ENCODE results near the gene DLK2. TPM values are rescaled to one million over a fixed set of nuclear protein-coding genes. Genes with fewer than 3 reads are reported as not detected.

DLK2 gene
- total RNA-seq, 1 experiment from 2014 or later, result 1.6 TPM

DNA sequence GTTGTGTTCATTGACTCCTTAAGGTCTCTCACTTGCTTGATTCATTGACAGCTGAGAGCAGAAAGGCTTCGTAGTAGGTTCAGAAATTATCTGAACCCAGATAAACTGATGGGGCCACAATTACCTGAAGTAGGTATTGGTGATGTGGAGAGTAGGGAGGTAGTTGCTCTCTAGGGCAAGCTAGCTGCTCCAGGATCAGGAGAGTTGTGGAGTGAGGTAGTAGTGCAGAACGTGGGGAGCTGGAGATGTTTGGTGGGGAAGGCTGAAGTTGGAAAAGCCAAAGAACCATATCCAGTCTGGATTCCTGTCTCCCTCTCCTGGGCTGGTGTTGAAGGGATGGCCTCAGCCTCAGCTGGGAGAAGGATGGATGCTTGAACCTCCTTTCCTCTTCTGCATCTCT lies 37.9 kb upstream of the DLK2 start:
- RAD21 ChIA-PET (ENCODE audit: low non-redundant PET in 1 of 2, low total read pairs in 2 of 2, uncharacterized antibody in 2 of 2, unreplicated experiment in 2 of 2), result no interaction called here
- peaks cover 52% of the 10 kb centered on the region for H3K79me2 ChIP-seq (ENCODE audit: insufficient read depth, low read length)
- no peak overlapping the region for H3K4me2 ChIP-seq (ENCODE audit: low read length)
- no peaks in the 10 kb centered on the region for H3K9me3 ChIP-seq (ENCODE audit: control insufficient read depth in 1 of 2, insufficient read depth in 1 of 2, low read depth in 1 of 2, low read length in 2 of 2)
- no TSS peak for BruUV-seq (replicated peaks)
- ATAC-seq (no peak), DNase-seq (ENCODE audit: low read depth, low spot score) (no peak)
- H3K27ac ChIP-seq (ENCODE audit: low read depth, low read length), result no peak overlapping the region
- no peak overlapping the region for H3K9ac ChIP-seq (ENCODE audit: low read length)
- intact Hi-C loops (cut with micrococcal nuclease), result no loop called here
- H3K9me2 ChIP-seq (ENCODE audit: insufficient read depth), result no peaks in the 10 kb centered on the region
- TF ChIP-seq EGR1 (IDR thresholded peaks at IDR 0.05; ENCODE audit: low read depth) (no peak), RAD21 (IDR thresholded peaks at IDR 0.05; ENCODE audit: low read depth) (no peak), SIN3A (IDR thresholded peaks at IDR 0.05; ENCODE audit: low read depth) (no peak), POLR2A (IDR thresholded peaks at IDR 0.05; ENCODE audit: borderline replicate concordance, extremely low read depth, insufficient read depth, insufficient read length) (no peak), YY1 (IDR thresholded peaks at IDR 0.05; ENCODE audit: extremely low read depth, insufficient replicate concordance, low read depth, low read length) (no peak), JUND (IDR thresholded peaks at IDR 0.05) (no peak), CEBPB (IDR thresholded peaks at IDR 0.05; ENCODE audit: low read depth) (no peak), CBX3 (IDR thresholded peaks at IDR 0.05; ENCODE audit: low read depth) (no peak), EZH2phosphoT487 (IDR thresholded peaks at IDR 0.05; ENCODE audit: borderline replicate concordance) (no peak), POLR2AphosphoS5 (IDR thresholded peaks at IDR 0.05; ENCODE audit: low read depth, low read length) (no peak), TCF7L2 (IDR thresholded peaks at IDR 0.05; ENCODE audit: borderline replicate concordance, extremely low read depth, insufficient read depth, insufficient read length) (no peak), FOSL1 (IDR thresholded peaks at IDR 0.05; ENCODE audit: low read depth) (no peak), ZFX (IDR thresholded peaks at IDR 0.05) (no peak), ELF1 (IDR thresholded peaks at IDR 0.05; ENCODE audit: borderline replicate concordance, low read depth) (no peak), SRF (IDR thresholded peaks at IDR 0.05; ENCODE audit: low read depth) (no peak)
- TF ChIP-seq, protein P1, sequence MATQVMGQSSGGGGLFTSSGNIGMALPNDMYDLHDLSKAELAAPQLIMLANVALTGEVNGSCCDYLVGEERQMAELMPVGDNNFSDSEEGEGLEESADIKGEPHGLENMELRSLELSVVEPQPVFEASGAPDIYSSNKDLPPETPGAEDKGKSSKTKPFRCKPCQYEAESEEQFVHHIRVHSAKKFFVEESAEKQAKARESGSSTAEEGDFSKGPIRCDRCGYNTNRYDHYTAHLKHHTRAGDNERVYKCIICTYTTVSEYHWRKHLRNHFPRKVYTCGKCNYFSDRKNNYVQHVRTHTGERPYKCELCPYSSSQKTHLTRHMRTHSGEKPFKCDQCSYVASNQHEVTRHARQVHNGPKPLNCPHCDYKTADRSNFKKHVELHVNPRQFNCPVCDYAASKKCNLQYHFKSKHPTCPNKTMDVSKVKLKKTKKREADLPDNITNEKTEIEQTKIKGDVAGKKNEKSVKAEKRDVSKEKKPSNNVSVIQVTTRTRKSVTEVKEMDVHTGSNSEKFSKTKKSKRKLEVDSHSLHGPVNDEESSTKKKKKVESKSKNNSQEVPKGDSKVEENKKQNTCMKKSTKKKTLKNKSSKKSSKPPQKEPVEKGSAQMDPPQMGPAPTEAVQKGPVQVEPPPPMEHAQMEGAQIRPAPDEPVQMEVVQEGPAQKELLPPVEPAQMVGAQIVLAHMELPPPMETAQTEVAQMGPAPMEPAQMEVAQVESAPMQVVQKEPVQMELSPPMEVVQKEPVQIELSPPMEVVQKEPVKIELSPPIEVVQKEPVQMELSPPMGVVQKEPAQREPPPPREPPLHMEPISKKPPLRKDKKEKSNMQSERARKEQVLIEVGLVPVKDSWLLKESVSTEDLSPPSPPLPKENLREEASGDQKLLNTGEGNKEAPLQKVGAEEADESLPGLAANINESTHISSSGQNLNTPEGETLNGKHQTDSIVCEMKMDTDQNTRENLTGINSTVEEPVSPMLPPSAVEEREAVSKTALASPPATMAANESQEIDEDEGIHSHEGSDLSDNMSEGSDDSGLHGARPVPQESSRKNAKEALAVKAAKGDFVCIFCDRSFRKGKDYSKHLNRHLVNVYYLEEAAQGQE (IDR thresholded peaks at IDR 0.05; ENCODE audit: low read depth), result no peak
- TF ChIP-seq, protein P2, sequence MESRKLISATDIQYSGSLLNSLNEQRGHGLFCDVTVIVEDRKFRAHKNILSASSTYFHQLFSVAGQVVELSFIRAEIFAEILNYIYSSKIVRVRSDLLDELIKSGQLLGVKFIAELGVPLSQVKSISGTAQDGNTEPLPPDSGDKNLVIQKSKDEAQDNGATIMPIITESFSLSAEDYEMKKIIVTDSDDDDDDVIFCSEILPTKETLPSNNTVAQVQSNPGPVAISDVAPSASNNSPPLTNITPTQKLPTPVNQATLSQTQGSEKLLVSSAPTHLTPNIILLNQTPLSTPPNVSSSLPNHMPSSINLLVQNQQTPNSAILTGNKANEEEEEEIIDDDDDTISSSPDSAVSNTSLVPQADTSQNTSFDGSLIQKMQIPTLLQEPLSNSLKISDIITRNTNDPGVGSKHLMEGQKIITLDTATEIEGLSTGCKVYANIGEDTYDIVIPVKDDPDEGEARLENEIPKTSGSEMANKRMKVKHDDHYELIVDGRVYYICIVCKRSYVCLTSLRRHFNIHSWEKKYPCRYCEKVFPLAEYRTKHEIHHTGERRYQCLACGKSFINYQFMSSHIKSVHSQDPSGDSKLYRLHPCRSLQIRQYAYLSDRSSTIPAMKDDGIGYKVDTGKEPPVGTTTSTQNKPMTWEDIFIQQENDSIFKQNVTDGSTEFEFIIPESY (IDR thresholded peaks at IDR 0.05; ENCODE audit: extremely low read depth, insufficient replicate concordance, low read length), result no peak
- TF ChIP-seq, protein P3, sequence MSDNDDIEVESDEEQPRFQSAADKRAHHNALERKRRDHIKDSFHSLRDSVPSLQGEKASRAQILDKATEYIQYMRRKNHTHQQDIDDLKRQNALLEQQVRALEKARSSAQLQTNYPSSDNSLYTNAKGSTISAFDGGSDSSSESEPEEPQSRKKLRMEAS (IDR thresholded peaks at IDR 0.05), result no peak
- TF ChIP-seq, protein P4, sequence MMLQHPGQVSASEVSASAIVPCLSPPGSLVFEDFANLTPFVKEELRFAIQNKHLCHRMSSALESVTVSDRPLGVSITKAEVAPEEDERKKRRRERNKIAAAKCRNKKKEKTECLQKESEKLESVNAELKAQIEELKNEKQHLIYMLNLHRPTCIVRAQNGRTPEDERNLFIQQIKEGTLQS (IDR thresholded peaks at IDR 0.05), result no peak
- H4K20me1 ChIP-seq (ENCODE audit: insufficient read depth), result no peaks in the 10 kb centered on the region
- H3K4me3 ChIP-seq (replicated peaks in 1 of 2; ENCODE audit: low read depth in 1 of 2, low read length in 2 of 2), result no peak overlapping the region
- H3K36me3 ChIP-seq (ENCODE audit: control insufficient read depth in 1 of 2, insufficient read depth in 2 of 2, low read length in 2 of 2), result peaks cover 0 to 12% of the 10 kb centered on the region in 2 experiments; a peak in 2 of 4 replicates
- POLR2A ChIA-PET, result no interaction called here
- H3K27me3 ChIP-seq (ENCODE audit: insufficient read depth, low read length), result no peaks in the 10 kb centered on the region
- peaks cover 27 to 53% of the 10 kb centered on the region in 2 experiments for H3K4me1 ChIP-seq (ENCODE audit: control insufficient read depth in 1 of 2, insufficient read depth in 2 of 2, low read length in 2 of 2)
- H2AFZ ChIP-seq (ENCODE audit: low read depth, low read length, poor library complexity, severe bottlenecking), result no peak overlapping the region
- CTCF ChIA-PET, result interaction anchor here (0.7 to 2.0 kb wide), 4 partner anchors 8 to 36 kb away, joined by 3 to 6 read pairs (median 4); no protein-coding TSS in a partner anchor

Data from HCT116 (cell line).